OCI-LY3 (cell line): Measurements from ENCODE around the gene NAXE.
"Not testable (repeated sequence)": the region's sequence is repeated elsewhere in the genome, so short reads cannot be mapped to it uniquely, and the experiment has no call there.

Source experiments
- H2AFZ ChIP-seq: fragments of 200-600, 300-600 bp; shearing (Covaris generic); 2 replicates; pipeline ENCODE4 v1.6.0; 2014; ENCODE audit warnings: antibody characterized with exemption, low read depth, low read length
- H3K27ac ChIP-seq: fragments of 200-600, 300-600 bp; sonication (generic); 2 replicates; pipeline ENCODE4 v1.5.1; 2014; ENCODE audit warnings: mild to moderate bottlenecking, low read length, moderate library complexity, mixed read lengths
- H3K27me3 ChIP-seq: fragments of 200-600, 300-600 bp; sonication (generic); 2 replicates; pipeline ENCODE4 v1.6.1; 2014; ENCODE audit warnings: low read depth, low read length, mixed read lengths
- H3K36me3 ChIP-seq: fragments of 200-600, 300-600 bp; sonication (generic); replicated peaks from 2 replicates; pipeline ENCODE3; 2014; ENCODE audit warnings: low read depth, low read length, mixed read lengths
- H3K4me1 ChIP-seq: fragments of 300-600, 200-600 bp; sonication (generic); 2 replicates; pipeline ENCODE4 v1.6.1; 2014; ENCODE audit warnings: low read length, mixed read lengths
- H3K4me2 ChIP-seq: fragments of 200-600, 300-600 bp; sonication (generic); 2 replicates; pipeline ENCODE4 v1.6.1; 2014; ENCODE audit warnings: low read length, mixed read lengths
- H3K4me3 ChIP-seq: fragments of 300-600, 200-600 bp; sonication (generic); 2 replicates; pipeline ENCODE4 v1.5.1; 2014; ENCODE audit warnings: antibody characterized with exemption, mild to moderate bottlenecking, low read length, moderate library complexity
- H3K79me2 ChIP-seq: fragments of 300-600, 200-600 bp; shearing (Covaris generic); 2 replicates; pipeline ENCODE4 v1.6.1; 2014; ENCODE audit warnings: mild to moderate bottlenecking, low read length, mixed read lengths
- H3K9ac ChIP-seq: fragments of 300-600, 200-600 bp; shearing (Covaris generic); 2 replicates; pipeline ENCODE4 v1.6.0; 2014; ENCODE audit warnings: mild to moderate bottlenecking, low read length, moderate library complexity
- H3K9me3 ChIP-seq: fragments of 200-600, 300-600 bp; shearing (Covaris generic); 2 replicates; pipeline ENCODE4 v1.6.1; 2014; ENCODE audit warnings: low read length, mixed read lengths; ENCODE audit not compliant: insufficient read depth
- H4K20me1 ChIP-seq: fragments of 200-600, 300-600 bp; sonication (generic); 2 replicates; pipeline ENCODE4 v1.6.1; 2016; ENCODE audit warnings: low read length, mixed read lengths; ENCODE audit not compliant: insufficient read depth
- EZH2phosphoT487 ChIP-seq: fragments of 200-600 bp; shearing (Covaris generic); IDR thresholded peaks from 2 replicates; pipeline ENCODE4 v1.6.1; 2018; ENCODE audit warnings: antibody characterized with exemption, mixed run types, low read depth
- TF ChIP-seq, protein P1 (sequence below): fragments of 200-600, 300-600 bp; sonication (generic); IDR thresholded peaks from 2 replicates; pipeline ENCODE4 v1.5.1; 2014; ENCODE audit warnings: antibody characterized with exemption, low read length, low read depth

NAXE gene

DNA sequence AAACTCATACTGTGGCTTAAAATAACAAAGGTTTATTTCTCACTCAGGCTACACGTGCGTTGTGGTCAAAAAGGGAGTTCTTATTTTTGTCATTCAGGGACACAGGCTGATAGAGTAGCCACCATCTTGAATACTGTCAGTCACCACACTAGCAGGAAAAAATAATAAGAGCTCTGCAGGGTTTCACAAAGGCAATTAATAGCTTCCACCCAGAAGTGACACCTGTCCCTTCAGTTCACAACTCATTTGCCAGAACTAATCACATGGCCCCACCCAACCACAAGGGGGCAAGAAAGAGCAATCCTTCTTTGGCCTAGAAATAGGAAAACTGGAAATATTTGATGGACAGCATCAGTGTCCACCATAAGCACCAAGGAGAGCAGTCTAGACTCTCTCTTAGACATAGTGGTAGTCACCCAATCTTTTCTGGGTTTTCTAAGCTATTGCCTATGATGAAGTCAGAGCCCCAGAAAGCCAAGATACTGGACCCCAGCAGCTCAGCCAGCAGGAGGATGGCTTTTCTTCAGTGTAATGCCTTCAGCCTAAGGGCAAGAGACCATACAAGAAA lies 35.8 kb downstream of the NAXE start:
- no peaks in the 10 kb centered on the region for H3K36me3 ChIP-seq
- H2AFZ ChIP-seq: no peak overlapping the region
- TF ChIP-seq EZH2phosphoT487: no peak
- TF ChIP-seq, protein P1, sequence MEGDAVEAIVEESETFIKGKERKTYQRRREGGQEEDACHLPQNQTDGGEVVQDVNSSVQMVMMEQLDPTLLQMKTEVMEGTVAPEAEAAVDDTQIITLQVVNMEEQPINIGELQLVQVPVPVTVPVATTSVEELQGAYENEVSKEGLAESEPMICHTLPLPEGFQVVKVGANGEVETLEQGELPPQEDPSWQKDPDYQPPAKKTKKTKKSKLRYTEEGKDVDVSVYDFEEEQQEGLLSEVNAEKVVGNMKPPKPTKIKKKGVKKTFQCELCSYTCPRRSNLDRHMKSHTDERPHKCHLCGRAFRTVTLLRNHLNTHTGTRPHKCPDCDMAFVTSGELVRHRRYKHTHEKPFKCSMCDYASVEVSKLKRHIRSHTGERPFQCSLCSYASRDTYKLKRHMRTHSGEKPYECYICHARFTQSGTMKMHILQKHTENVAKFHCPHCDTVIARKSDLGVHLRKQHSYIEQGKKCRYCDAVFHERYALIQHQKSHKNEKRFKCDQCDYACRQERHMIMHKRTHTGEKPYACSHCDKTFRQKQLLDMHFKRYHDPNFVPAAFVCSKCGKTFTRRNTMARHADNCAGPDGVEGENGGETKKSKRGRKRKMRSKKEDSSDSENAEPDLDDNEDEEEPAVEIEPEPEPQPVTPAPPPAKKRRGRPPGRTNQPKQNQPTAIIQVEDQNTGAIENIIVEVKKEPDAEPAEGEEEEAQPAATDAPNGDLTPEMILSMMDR: peak; percentile 91
- no peaks in the 10 kb centered on the region for H3K4me1 ChIP-seq
- no peak overlapping the region for H3K9ac ChIP-seq
- H4K20me1 ChIP-seq: no peaks in the 10 kb centered on the region
- no peak overlapping the region for H3K4me2 ChIP-seq
- H3K27ac ChIP-seq: no peak overlapping the region
- no peak overlapping the region for H3K4me3 ChIP-seq
- H3K9me3 ChIP-seq: no peaks in the 10 kb centered on the region
- H3K27me3 ChIP-seq: peaks cover 17% of the 10 kb centered on the region
- H3K79me2 ChIP-seq: no peaks in the 10 kb centered on the region

DNA sequence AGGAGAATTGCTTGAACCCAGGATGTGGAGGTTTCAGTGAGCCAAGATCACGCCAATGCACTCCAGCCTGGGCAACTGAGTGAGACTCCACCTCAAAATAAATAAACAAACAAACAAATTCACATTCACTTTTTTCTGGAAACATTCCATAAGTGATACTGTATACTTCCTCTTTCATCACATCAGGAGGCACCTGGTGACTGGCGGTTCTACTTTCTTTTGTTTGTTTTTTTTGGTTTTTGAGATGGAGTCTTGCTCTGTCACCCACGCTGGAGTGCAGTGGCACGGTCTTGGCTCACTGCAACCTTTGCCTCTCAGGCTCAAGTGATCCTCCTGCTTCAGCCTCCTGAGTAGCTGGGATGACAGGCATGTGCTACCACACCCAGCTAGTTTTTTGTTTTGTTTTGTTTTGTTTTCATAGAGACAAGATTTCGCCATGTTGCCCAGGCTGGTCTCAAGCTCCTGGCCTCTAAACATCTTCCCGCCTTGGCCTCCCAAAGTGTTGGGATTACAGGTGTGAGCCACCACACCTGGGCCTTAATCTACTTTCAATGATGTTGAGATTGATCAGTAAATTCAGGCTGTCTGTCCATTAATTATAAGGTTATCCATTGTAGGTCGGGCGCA lies 38.4 kb downstream of the NAXE start:
- Histone ChIP-seq H3K36me3 (no peaks in the 10 kb centered on the region), H3K4me1 (no peaks in the 10 kb centered on the region), H3K9me3 (no peaks in the 10 kb centered on the region), H3K4me3 (no peak overlapping the region), H3K9ac (no peak overlapping the region), H3K27me3 (peaks cover 33% of the 10 kb centered on the region), H3K79me2 (no peaks in the 10 kb centered on the region), H2AFZ (no peak overlapping the region), H3K4me2 (no peak overlapping the region), H3K27ac (no peak overlapping the region), H4K20me1 (no peaks in the 10 kb centered on the region)
- no peak for TF ChIP-seq EZH2phosphoT487
- TF ChIP-seq, protein P1: no peak

DNA sequence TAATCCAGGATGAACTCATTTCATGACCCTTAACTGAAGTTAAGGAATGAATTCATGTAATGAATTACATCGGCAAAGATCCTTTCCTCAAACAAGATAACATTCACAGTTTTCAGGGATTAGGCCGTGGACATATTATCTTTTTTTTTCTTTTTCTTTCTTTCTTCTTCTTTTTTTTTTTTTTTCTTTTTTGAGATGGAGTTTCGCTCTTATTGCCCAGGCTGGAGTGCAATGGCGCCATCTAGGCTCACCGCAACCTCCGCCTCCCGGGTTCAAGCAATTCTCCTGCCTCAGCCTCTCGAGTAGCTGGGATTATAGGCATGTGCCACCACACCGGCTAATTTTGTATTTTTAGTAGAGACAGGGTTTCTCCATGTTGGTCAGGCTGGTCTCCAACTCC lies 39.6 kb downstream of the NAXE start:
- not testable (repeated sequence) for H3K79me2 ChIP-seq, H2AFZ ChIP-seq, H3K36me3 ChIP-seq, H3K27ac ChIP-seq, H4K20me1 ChIP-seq, H3K4me1 ChIP-seq, H3K4me3 ChIP-seq, H3K9ac ChIP-seq, H3K9me3 ChIP-seq, H3K4me2 ChIP-seq
- peaks cover 34% of the 10 kb centered on the region for H3K27me3 ChIP-seq

DNA sequence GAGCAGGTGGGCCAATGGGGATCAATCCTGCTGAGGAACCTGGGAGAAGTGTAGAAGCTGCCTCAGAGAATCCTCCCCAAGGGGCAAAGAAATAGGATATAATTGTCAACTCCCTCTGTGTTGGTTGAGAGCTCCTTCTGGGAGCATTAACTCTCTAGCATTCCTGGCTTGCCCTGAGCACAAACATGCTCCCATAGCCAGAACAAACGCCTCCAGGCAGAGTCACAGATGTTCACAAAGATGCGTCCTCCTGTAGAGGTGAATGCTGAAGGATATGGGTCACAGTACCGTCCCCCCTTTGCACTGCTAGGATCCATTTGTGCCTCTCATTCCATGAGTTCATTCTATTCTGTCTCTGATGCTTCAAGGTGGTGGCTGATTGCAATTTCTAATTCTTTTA lies 40.8 kb downstream of the NAXE start:
- H3K27ac ChIP-seq: no peak overlapping the region
- no peak overlapping the region for H3K9ac ChIP-seq
- H3K4me2 ChIP-seq: no peak overlapping the region
- no peaks in the 10 kb centered on the region for H3K36me3 ChIP-seq
- H3K9me3 ChIP-seq: no peaks in the 10 kb centered on the region
- no peaks in the 10 kb centered on the region for H3K79me2 ChIP-seq
- peaks cover 34% of the 10 kb centered on the region for H3K27me3 ChIP-seq
- H3K4me1 ChIP-seq: no peaks in the 10 kb centered on the region
- H4K20me1 ChIP-seq: no peaks in the 10 kb centered on the region
- TF ChIP-seq, protein P1: no peak
- no peak for TF ChIP-seq EZH2phosphoT487
- no peak overlapping the region for H2AFZ ChIP-seq
- no peak overlapping the region for H3K4me3 ChIP-seq
